Ishikawa (cell line): ENCODE data around the gene NUDT7.

ENCODE experiments used
- CEBPB ChIP-seq: IDR thresholded peaks from 2 replicates; pipeline ENCODE4 v1.6.1; 2012
- CREB1 ChIP-seq: IDR thresholded peaks from 2 replicates; pipeline ENCODE4 v1.6.1; 2012; ENCODE audit warnings: low read depth
- EGR1 ChIP-seq: IDR thresholded peaks from 2 replicates; pipeline ENCODE4 v1.6.1; 2012
- EP300 ChIP-seq: IDR thresholded peaks from 2 replicates; pipeline ENCODE4 v1.6.1; 2012; ENCODE audit warnings: borderline replicate concordance
- FOXM1 ChIP-seq: IDR thresholded peaks from 2 replicates; pipeline ENCODE4 v1.6.1; 2012; ENCODE audit warnings: low read depth, borderline replicate concordance
- NFIC ChIP-seq: IDR thresholded peaks from 2 replicates; pipeline ENCODE4 v1.6.1; 2012
- RAD21 ChIP-seq: IDR thresholded peaks from 2 replicates; pipeline ENCODE4 v1.6.1; 2012; ENCODE audit warnings: low read depth
- TAF1 ChIP-seq: IDR thresholded peaks from 2 replicates; pipeline ENCODE4 v1.6.1; 2012; ENCODE audit warnings: low read depth, mild to moderate bottlenecking
- TCF12 ChIP-seq: IDR thresholded peaks from 2 replicates; pipeline ENCODE4 v1.6.1; 2012; ENCODE audit warnings: low read depth
- TEAD4 ChIP-seq: IDR thresholded peaks from 2 replicates; pipeline ENCODE4 v1.6.1; 2012
- YY1 ChIP-seq: IDR thresholded peaks from 2 replicates; pipeline ENCODE4 v1.6.1; 2012; ENCODE audit warnings: low read depth
- ZBTB7A ChIP-seq: IDR thresholded peaks from 2 replicates; pipeline ENCODE4 v1.6.1; 2012; ENCODE audit warnings: low read depth
- TF ChIP-seq, protein P1 (sequence below): IDR thresholded peaks from 2 replicates; pipeline ENCODE4 v1.6.1; 2012
- TF ChIP-seq, protein P2 (sequence below): IDR thresholded peaks from 2 replicates; pipeline ENCODE4 v1.6.1; 2012; ENCODE audit warnings: low read depth, mild to moderate bottlenecking
- TF ChIP-seq, protein P3 (sequence below): IDR thresholded peaks from 2 replicates; pipeline ENCODE4 v1.6.1; 2012

The NUDT7 gene

DNA sequence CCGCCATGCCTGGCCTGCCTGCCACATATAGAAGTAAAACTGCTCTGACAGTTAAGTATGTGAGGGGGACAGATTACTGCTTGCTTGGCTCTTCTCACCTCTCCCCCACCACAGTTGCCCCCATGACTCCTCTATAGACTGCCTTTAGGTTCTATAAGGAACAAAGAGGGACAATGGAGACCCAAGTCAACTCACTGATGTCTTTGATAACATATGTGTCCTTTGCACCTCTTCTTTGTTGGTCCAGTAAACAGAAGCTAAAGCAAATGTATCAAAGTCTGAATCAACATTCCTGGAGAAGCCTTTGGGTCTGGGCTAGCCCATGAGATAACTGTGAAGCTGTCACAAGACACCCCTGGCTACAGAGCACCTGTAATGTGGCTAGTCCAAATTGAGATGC is 27.1 kb downstream of the NUDT7 start:
- TF ChIP-seq ZBTB7A (no peak), CREB1 (no peak), RAD21 (no peak), EP300 (no peak), EGR1 (no peak)
- TF ChIP-seq, protein P1, sequence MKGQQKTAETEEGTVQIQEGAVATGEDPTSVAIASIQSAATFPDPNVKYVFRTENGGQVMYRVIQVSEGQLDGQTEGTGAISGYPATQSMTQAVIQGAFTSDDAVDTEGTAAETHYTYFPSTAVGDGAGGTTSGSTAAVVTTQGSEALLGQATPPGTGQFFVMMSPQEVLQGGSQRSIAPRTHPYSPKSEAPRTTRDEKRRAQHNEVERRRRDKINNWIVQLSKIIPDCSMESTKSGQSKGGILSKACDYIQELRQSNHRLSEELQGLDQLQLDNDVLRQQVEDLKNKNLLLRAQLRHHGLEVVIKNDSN, result no peak
- TF ChIP-seq, protein P2, sequence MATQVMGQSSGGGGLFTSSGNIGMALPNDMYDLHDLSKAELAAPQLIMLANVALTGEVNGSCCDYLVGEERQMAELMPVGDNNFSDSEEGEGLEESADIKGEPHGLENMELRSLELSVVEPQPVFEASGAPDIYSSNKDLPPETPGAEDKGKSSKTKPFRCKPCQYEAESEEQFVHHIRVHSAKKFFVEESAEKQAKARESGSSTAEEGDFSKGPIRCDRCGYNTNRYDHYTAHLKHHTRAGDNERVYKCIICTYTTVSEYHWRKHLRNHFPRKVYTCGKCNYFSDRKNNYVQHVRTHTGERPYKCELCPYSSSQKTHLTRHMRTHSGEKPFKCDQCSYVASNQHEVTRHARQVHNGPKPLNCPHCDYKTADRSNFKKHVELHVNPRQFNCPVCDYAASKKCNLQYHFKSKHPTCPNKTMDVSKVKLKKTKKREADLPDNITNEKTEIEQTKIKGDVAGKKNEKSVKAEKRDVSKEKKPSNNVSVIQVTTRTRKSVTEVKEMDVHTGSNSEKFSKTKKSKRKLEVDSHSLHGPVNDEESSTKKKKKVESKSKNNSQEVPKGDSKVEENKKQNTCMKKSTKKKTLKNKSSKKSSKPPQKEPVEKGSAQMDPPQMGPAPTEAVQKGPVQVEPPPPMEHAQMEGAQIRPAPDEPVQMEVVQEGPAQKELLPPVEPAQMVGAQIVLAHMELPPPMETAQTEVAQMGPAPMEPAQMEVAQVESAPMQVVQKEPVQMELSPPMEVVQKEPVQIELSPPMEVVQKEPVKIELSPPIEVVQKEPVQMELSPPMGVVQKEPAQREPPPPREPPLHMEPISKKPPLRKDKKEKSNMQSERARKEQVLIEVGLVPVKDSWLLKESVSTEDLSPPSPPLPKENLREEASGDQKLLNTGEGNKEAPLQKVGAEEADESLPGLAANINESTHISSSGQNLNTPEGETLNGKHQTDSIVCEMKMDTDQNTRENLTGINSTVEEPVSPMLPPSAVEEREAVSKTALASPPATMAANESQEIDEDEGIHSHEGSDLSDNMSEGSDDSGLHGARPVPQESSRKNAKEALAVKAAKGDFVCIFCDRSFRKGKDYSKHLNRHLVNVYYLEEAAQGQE, result no peak

DNA sequence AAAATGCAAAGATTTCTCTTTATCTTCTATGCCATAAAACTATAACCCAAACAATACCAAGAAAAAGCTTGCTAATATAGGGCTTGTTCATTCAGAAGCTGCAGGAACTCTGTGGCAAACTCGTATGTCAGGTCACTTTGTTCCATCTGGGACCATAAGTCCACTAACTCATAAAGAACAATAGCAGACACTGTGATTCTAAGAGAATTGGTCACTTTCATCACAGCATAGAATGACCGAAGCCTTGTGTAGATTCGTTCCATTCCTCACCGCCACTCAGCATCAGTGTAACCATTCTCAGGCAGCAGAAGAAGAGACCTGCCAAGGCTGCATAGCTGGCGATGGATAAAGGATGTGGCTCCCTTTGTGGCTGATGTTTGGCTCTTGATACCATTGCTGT is 35.7 kb downstream of the NUDT7 start:
- no peak for TF ChIP-seq EGR1

DNA sequence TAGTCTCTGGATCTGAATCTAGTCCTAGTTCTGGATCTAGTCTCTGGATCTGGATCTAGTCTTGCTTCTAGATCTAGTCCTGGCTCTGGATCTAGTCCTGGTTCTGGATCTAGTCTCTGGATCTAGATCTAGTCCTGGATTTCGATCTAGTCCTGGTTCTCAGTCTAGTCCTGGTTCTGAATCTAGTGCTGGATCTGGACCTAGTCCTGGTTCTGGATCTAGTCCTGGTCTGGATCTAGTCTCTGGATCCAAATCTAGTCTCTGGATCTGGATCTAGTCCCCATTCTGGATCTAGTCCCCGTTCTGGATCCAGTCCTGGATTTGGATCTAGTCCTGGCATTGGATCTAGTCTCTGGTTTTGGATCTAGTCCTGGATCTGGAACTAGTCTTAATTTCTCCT is 36.2 kb downstream of the NUDT7 start:
- TF ChIP-seq CREB1, result no peak
- TF ChIP-seq NFIC, result no peak
- TF ChIP-seq TCF12, result no peak
- no peak for TF ChIP-seq TEAD4
- TF ChIP-seq ZBTB7A, result no peak
- TF ChIP-seq, protein P3, sequence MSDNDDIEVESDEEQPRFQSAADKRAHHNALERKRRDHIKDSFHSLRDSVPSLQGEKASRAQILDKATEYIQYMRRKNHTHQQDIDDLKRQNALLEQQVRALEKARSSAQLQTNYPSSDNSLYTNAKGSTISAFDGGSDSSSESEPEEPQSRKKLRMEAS, result no peak
- no peak for TF ChIP-seq EGR1
- no peak for TF ChIP-seq TAF1
- no peak for TF ChIP-seq EP300
- no peak for TF ChIP-seq FOXM1
- TF ChIP-seq CEBPB, result no peak
- TF ChIP-seq, protein P2, result no peak

DNA sequence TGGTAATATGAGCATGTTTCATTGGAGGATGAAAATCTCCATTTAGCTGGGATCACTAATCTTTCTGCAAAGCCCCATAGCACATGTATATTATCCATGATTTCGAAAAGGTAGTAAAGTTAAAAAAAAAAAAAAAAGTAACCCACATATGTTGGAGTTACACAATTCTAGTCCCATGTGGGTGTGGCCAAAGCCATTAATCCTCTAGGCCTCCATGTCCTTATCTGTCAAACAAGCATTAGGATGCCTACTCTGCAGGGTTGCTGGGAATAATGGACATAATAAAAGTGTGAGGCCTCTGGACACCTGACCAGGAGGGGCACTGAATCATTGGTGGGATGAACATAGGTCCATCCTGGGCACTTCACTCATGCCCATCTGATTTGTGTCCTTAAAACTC is 36.9 kb downstream of the NUDT7 start:
- TF ChIP-seq EGR1, result no peak
- TF ChIP-seq, protein P1, result no peak
- TF ChIP-seq TAF1, result no peak
- TF ChIP-seq YY1, result no peak
- TF ChIP-seq EP300, result no peak
- no peak for TF ChIP-seq ZBTB7A
- no peak for TF ChIP-seq FOXM1
- TF ChIP-seq CEBPB, result no peak
- TF ChIP-seq NFIC, result no peak
- no peak for TF ChIP-seq CREB1
- no peak for TF ChIP-seq RAD21
- no peak for TF ChIP-seq TCF12
- no peak for TF ChIP-seq TEAD4
- TF ChIP-seq, protein P3, result no peak

DNA sequence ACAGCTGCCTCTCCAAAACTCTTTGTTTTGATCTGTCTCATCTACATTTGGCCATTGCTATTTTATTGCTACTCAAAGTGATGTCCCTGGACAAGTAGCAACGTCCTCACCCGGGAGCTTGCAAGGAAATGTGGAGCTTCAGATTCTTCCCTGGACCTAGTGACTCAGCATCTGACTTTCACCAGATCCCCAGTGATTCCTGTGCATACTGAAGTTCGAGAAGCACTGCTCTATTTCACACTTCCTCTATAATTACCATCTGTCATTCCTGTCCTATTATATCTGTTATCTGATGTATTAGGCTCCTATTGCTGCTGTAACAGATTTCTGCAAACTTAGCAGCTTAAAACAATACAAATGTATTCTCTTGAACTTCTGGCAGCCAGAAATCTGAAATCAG is 37.5 kb downstream of the NUDT7 start:
- TF ChIP-seq, protein P1, result no peak
- TF ChIP-seq ZBTB7A (no peak), EGR1 (no peak), EP300 (no peak), NFIC (no peak), CEBPB (no peak), YY1 (no peak), FOXM1 (no peak), TEAD4 (no peak), TAF1 (no peak), RAD21 (no peak), TCF12 (no peak)
- TF ChIP-seq, protein P3, result no peak

DNA sequence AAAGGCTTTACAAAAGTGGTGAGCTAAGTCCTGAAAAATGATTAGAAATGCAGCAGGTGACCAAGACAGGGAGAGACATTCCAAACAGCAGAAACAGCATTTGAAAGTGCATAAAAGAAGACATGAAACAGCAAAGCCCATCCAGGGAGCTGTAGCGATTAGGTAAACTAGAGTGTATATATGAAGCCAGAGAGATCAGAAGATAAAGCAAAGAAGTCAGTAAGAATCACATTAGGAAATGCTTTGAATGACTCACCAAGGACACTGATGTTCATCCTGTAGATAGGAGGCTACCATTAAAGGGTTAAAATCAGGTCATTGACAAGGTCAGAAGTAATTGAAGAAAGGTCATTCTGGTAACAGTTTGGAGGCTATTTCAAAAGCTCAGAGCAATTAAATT is 38.5 kb downstream of the NUDT7 start:
- TF ChIP-seq CREB1 (no peak), ZBTB7A (no peak), RAD21 (no peak)

DNA sequence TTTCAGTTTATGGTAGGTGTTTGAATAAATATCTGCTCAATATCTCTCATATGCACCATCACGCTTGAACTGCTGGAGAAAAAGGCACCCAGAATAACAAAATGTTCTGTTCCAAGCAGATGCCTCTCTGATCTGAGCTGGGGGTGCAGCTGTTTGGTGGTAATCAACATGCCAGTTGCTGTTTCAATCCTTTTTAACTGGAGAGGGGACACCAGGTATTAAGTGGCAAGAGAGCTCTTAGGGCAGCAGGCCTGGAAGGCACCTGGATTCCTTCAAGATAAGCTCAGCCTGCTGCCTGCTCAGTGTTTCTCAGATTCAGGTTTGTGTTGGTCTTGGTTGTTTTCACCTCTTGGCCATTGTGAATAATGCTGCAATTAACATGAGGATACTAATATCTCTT is 38.9 kb downstream of the NUDT7 start:
- TF ChIP-seq TEAD4 (no peak), ZBTB7A (no peak)
- TF ChIP-seq, protein P3, result no peak
